ENCODE measurements around the gene UPK3A. TPM values are rescaled to one million over a fixed set of nuclear protein-coding genes. Genes with fewer than 3 reads are reported as not detected.

The UPK3A gene
- polyA plus RNA-seq, 1 donor from 2014 or later, result not detected

DNA sequence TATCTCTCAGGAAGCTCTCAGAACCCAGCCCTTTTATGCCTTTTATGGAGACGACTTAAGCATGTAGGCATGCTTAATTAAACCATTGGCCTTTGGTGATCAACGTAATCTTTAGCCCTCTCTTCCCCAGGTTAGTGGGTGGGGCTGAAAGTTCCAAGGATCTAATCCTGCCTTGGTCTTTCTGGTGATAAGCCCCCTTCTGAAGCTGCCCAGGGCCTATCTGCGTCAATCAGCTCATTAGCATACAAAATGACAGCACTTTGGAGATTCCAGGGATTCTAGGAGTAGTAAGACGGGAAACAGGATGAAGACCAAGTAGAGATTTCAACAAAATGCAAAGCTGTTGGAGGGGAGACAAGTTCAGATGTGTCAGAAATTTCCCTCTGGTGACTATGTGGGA is 28.1 kb downstream of the UPK3A start:
- no peaks in the 10 kb centered on the region for H3K27me3 ChIP-seq (ENCODE audit: insufficient read depth, low read depth, low read length)
- no peaks in the 10 kb centered on the region for H4K20me1 ChIP-seq (ENCODE audit: insufficient read depth)
- no peak overlapping the region for H2AFZ ChIP-seq (ENCODE audit: low read depth, low read length)
- TF ChIP-seq, protein P1, sequence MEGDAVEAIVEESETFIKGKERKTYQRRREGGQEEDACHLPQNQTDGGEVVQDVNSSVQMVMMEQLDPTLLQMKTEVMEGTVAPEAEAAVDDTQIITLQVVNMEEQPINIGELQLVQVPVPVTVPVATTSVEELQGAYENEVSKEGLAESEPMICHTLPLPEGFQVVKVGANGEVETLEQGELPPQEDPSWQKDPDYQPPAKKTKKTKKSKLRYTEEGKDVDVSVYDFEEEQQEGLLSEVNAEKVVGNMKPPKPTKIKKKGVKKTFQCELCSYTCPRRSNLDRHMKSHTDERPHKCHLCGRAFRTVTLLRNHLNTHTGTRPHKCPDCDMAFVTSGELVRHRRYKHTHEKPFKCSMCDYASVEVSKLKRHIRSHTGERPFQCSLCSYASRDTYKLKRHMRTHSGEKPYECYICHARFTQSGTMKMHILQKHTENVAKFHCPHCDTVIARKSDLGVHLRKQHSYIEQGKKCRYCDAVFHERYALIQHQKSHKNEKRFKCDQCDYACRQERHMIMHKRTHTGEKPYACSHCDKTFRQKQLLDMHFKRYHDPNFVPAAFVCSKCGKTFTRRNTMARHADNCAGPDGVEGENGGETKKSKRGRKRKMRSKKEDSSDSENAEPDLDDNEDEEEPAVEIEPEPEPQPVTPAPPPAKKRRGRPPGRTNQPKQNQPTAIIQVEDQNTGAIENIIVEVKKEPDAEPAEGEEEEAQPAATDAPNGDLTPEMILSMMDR (IDR thresholded peaks at IDR 0.05; ENCODE audit: poor library complexity, severe bottlenecking), result no peak
- no peak for TF ChIP-seq SMC3 (conservative IDR thresholded peaks at IDR 0.05; ENCODE audit: poor library complexity)
- no peak for TF ChIP-seq MXI1 (conservative IDR thresholded peaks at IDR 0.05; ENCODE audit: poor library complexity, severe bottlenecking)
- TF ChIP-seq, protein P2, sequence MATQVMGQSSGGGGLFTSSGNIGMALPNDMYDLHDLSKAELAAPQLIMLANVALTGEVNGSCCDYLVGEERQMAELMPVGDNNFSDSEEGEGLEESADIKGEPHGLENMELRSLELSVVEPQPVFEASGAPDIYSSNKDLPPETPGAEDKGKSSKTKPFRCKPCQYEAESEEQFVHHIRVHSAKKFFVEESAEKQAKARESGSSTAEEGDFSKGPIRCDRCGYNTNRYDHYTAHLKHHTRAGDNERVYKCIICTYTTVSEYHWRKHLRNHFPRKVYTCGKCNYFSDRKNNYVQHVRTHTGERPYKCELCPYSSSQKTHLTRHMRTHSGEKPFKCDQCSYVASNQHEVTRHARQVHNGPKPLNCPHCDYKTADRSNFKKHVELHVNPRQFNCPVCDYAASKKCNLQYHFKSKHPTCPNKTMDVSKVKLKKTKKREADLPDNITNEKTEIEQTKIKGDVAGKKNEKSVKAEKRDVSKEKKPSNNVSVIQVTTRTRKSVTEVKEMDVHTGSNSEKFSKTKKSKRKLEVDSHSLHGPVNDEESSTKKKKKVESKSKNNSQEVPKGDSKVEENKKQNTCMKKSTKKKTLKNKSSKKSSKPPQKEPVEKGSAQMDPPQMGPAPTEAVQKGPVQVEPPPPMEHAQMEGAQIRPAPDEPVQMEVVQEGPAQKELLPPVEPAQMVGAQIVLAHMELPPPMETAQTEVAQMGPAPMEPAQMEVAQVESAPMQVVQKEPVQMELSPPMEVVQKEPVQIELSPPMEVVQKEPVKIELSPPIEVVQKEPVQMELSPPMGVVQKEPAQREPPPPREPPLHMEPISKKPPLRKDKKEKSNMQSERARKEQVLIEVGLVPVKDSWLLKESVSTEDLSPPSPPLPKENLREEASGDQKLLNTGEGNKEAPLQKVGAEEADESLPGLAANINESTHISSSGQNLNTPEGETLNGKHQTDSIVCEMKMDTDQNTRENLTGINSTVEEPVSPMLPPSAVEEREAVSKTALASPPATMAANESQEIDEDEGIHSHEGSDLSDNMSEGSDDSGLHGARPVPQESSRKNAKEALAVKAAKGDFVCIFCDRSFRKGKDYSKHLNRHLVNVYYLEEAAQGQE (IDR thresholded peaks at IDR 0.05; ENCODE audit: borderline replicate concordance), result no peak
- no peak for TF ChIP-seq POLR2AphosphoS5 (IDR thresholded peaks at IDR 0.05)
- no peak for TF ChIP-seq TAF1 (IDR thresholded peaks at IDR 0.05; ENCODE audit: low read depth)
- no peak for TF ChIP-seq RAD21 (conservative IDR thresholded peaks at IDR 0.05)
- no peak for TF ChIP-seq EZH2 (IDR thresholded peaks at IDR 0.05; ENCODE audit: borderline replicate concordance, insufficient read depth, low read length, poor library complexity, severe bottlenecking)
- TF ChIP-seq EP300 (conservative IDR thresholded peaks at IDR 0.05; ENCODE audit: poor library complexity, severe bottlenecking), result no peak
- H3K9ac ChIP-seq (ENCODE audit: low read length), result no peak overlapping the region
- H3K9me3 ChIP-seq (ENCODE audit: low read length), result no peaks in the 10 kb centered on the region
- peaks cover 3% of the 10 kb centered on the region for H3K79me2 ChIP-seq (replicated peaks; ENCODE audit: insufficient read depth, low read length)
- no peaks in the 10 kb centered on the region for H3F3A ChIP-seq (ENCODE audit: insufficient read depth, low read length, poor library complexity, severe bottlenecking)
- no peak overlapping the region for H3K27ac ChIP-seq (ENCODE audit: low read length)
- H3K4me3 ChIP-seq (ENCODE audit: low read length), result no peak overlapping the region
- no peaks in the 10 kb centered on the region for H3K36me3 ChIP-seq (ENCODE audit: insufficient read depth, low read length)
- no peak overlapping the region for H3K4me2 ChIP-seq (ENCODE audit: low read length)
- no peaks in the 10 kb centered on the region for H3K9me2 ChIP-seq (ENCODE audit: insufficient read depth, low read length)

DNA sequence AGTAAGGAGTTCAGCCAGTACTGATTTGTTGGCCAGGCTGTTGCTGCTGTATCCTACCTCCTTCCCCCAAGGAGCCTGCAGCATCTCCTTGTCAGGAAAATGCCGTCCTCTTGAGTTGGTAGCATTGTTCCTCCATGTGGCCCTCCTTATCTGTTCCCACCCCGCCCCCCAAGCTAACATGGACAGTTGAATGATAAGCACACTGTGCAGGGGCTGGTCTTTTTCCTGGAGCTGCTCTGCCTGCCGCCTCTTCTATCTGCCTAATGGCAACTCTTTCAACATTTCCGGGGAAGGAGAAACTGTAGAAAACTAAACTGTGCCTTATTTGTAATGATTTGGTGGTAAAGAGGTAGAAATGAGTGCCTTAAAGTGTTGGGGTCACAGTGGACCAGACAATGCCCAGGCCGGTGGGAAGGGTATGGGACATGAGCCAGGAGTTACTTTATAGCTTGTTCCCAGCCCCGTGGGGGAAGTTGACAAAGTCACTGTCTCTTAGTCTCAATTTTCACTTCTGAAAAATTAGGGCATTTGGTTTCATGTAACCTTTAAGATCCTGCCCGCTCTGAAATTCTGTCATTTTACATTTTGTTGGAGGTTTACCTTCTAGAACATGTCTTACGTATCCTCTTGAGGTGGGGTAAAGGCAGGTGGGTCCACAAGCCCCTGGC is 29.4 kb downstream of the UPK3A start:
- Histone ChIP-seq H4K20me1 (ENCODE audit: insufficient read depth) (no peaks in the 10 kb centered on the region), H3K79me2 (replicated peaks; ENCODE audit: insufficient read depth, low read length) (peaks cover 3% of the 10 kb centered on the region), H3K4me3 (ENCODE audit: low read length) (no peak overlapping the region), H2AFZ (ENCODE audit: low read depth, low read length) (no peak overlapping the region), H3K36me3 (ENCODE audit: insufficient read depth, low read length) (no peaks in the 10 kb centered on the region), H3K9me2 (ENCODE audit: insufficient read depth, low read length) (no peaks in the 10 kb centered on the region), H3F3A (ENCODE audit: insufficient read depth, low read length, poor library complexity, severe bottlenecking) (no peaks in the 10 kb centered on the region), H3K9me3 (ENCODE audit: low read length) (no peaks in the 10 kb centered on the region), H3K27me3 (ENCODE audit: insufficient read depth, low read depth, low read length) (no peaks in the 10 kb centered on the region), H3K9ac (ENCODE audit: low read length) (no peak overlapping the region), H3K4me2 (ENCODE audit: low read length) (no peak overlapping the region), H3K27ac (ENCODE audit: low read length) (no peak overlapping the region)
- no peak for TF ChIP-seq POLR2AphosphoS5 (IDR thresholded peaks at IDR 0.05)
- TF ChIP-seq, protein P1 (IDR thresholded peaks at IDR 0.05; ENCODE audit: poor library complexity, severe bottlenecking), result no peak
- no peak for TF ChIP-seq EZH2 (IDR thresholded peaks at IDR 0.05; ENCODE audit: borderline replicate concordance, insufficient read depth, low read length, poor library complexity, severe bottlenecking)
- TF ChIP-seq MXI1 (conservative IDR thresholded peaks at IDR 0.05; ENCODE audit: poor library complexity, severe bottlenecking), result no peak
- no peak for TF ChIP-seq RAD21 (conservative IDR thresholded peaks at IDR 0.05)
- no peak for TF ChIP-seq SMC3 (conservative IDR thresholded peaks at IDR 0.05; ENCODE audit: poor library complexity)
- no peak for TF ChIP-seq TAF1 (IDR thresholded peaks at IDR 0.05; ENCODE audit: low read depth)
- TF ChIP-seq, protein P2 (IDR thresholded peaks at IDR 0.05; ENCODE audit: borderline replicate concordance), result no peak

Data from neural cell (in vitro differentiated cells).